Stimulated activated CD8-positive, alpha-beta memory T cell treated with anti-CD3 and anti-CD28 coated beads, Interleukin-4, amount 100 ng/mL, for 1 hour (primary cell): ENCODE results near the gene HLA-DMA.

Experiments used
- DNase-seq, 2 donors: peaks; one replicate each; pipeline ENCODE4 v3.0.0-alpha.2; 2020; ENCODE audit warnings: low read depth in 2 of 2, low spot score in 1 of 2

The HLA-DMA gene

GRCh38 chr6:32952817-32953739 is at the start of gene HLA-DMA:
Gene HLA-DMA, minus strand, starts transcription at chr6:32953097. Its CDS starts 61 bp downstream, at chr6:32953036.
- peak in 1 of 2 donors; percentile 49 for DNase-seq

- DNase-seq = no peak
Observed at GRCh38 chr6:33001685-33002084, 48.8 kb upstream of the HLA-DMA start.

- no peak for DNase-seq
Observed at GRCh38 chr6:33000055-33000454, 47.2 kb upstream of the HLA-DMA start.

- DNase-seq = no peak
Observed at GRCh38 chr6:32995448-32995847, 42.6 kb upstream of the HLA-DMA start.

GRCh38 chr6:32993363-32993973 is 40.6 kb upstream of the HLA-DMA start:
- DNase-seq = no peak

GRCh38 chr6:32991972-32992371 is 39.1 kb upstream of the HLA-DMA start:
- DNase-seq = no peak

- DNase-seq = no peak
Observed at GRCh38 chr6:32989368-32989767, 36.5 kb upstream of the HLA-DMA start.

- DNase-seq = peak; percentile 77 to 89
Observed at GRCh38 chr6:32984622-32985389, 31.9 kb upstream of the HLA-DMA start.

GRCh38 chr6:32983964-32984621 is 31.2 kb upstream of the HLA-DMA start:
- DNase-seq = no peak

GRCh38 chr6:32983493-32983848 is 30.6 kb upstream of the HLA-DMA start:
- no peak for DNase-seq

GRCh38 chr6:32982702-32983492 is 30.0 kb upstream of the HLA-DMA start:
- no peak for DNase-seq

GRCh38 chr6:32982084-32982701 is 29.3 kb upstream of the HLA-DMA start:
- no peak for DNase-seq

GRCh38 chr6:32980488-32981038 is 27.7 kb upstream of the HLA-DMA start:
- DNase-seq = no peak

GRCh38 chr6:32979720-32980487 is 27.0 kb upstream of the HLA-DMA start:
- DNase-seq = no peak

GRCh38 chr6:32977953-32978324 is 25.0 kb upstream of the HLA-DMA start:
- DNase-seq = no peak

GRCh38 chr6:32977272-32977952 is 24.5 kb upstream of the HLA-DMA start:
- no peak for DNase-seq

GRCh38 chr6:32976334-32977069 is 23.6 kb upstream of the HLA-DMA start:
- DNase-seq = no peak

- DNase-seq = no peak
Observed at GRCh38 chr6:32975886-32976285, 23.0 kb upstream of the HLA-DMA start.
